Mucosa of descending colon (tissue), 3 donors: Measurements from ENCODE around the gene NAGS. TPM values are rescaled to one million over a fixed set of nuclear protein-coding genes. Genes with fewer than 3 reads are reported as not detected.

Source experiments
- total RNA-seq, 3 donors: library from RNA; stranded (reverse); fragmentation: NEBNext Ultra II Directional in 2 of 3; extraction: Animal tissue kit (Norgen Biotek cat#: 25700) in 2 of 3; gene quantifications; one replicate each; pipeline versions ENCODE4 v1.2.1 to v1.2.4, GENCODE V29; 2021 to 2023
- donor health status: DM: no; HTN: no; CAD: no; lungs with moderate emphysema.
- donor health status: DM: no; HTN: no; CAD: no.
- donor health status: DM: no; HTN: yes; CAD: no.

The NAGS gene
- total RNA-seq, 3 donors from 2014 or later = 6.1 to 21.4 (median 7.0) TPM

Other genes starting within 250 kb of the NAGS start
- gene SOST, start 245.8 kb upstream of the NAGS start, total RNA-seq = not detected
- 100 to 1,000 TPM in 1 of 3 donors, 10 to 100 TPM in 2; 46.9 to 123 (median 62.9) TPM for gene DUSP3, start 225.6 kb upstream of the NAGS start, total RNA-seq
- gene CFAP97D1, start 224.2 kb upstream of the NAGS start, total RNA-seq = not detected
- 1 to 10 TPM; 1.8 to 8.6 (median 3.7) TPM for gene MPP3, start 171.5 kb upstream of the NAGS start, total RNA-seq
- 1 to 10 TPM in 1 of 3 donors, not detected in 2; 1.3 TPM for gene CD300LG, start 157.4 kb upstream of the NAGS start, total RNA-seq
- 10 to 100 TPM in 1 of 3 donors, 1 to 10 TPM in 1, under 1 TPM in 1; 0.55 to 13.2 (median 1.1) TPM for gene MPP2, start 97.1 kb upstream of the NAGS start, total RNA-seq
- gene PPY, start 62.1 kb upstream of the NAGS start, total RNA-seq = 1 to 10 TPM in 1 of 3 donors, not detected in 2; 1.5 TPM
- gene PYY, start 50.7 kb upstream of the NAGS start, total RNA-seq = 100 to 1,000 TPM in 1 of 3 donors, 10 to 100 TPM in 2; 22.0 to 141 (median 55.4) TPM
- 10 to 100 TPM; 23.0 to 27.7 (median 23.8) TPM for gene TMEM101, start 10.3 kb downstream of the NAGS start, total RNA-seq
- gene LSM12, start 62.0 kb downstream of the NAGS start, total RNA-seq = 10 to 100 TPM; 45.1 to 63.5 (median 48.2) TPM
- 10 to 100 TPM; 29.5 to 48.1 (median 30.0) TPM for gene G6PC3, start 66.1 kb downstream of the NAGS start, total RNA-seq
- 10 to 100 TPM; 18.9 to 48.3 (median 32.4) TPM for gene HDAC5, start 119.0 kb downstream of the NAGS start, total RNA-seq
- gene HROB, start 137.3 kb downstream of the NAGS start, total RNA-seq = 1 to 10 TPM; 1.5 to 3.0 (median 1.8) TPM
- 1 to 10 TPM in 1 of 3 donors, under 1 TPM in 1, not detected in 1; 0.29 to 1.7 TPM for gene ASB16, start 166.1 kb downstream of the NAGS start, total RNA-seq
- 10 to 100 TPM; 47.2 to 58.6 (median 49.1) TPM for gene TMUB2, start 182.3 kb downstream of the NAGS start, total RNA-seq
- gene ATXN7L3, start 195.3 kb downstream of the NAGS start, total RNA-seq = 10 to 100 TPM; 86.8 to 96.4 (median 89.0) TPM
- 10 to 100 TPM; 68.6 to 88.4 (median 73.4) TPM for gene UBTF, start 215.1 kb downstream of the NAGS start, total RNA-seq